HG03457 (cell line): Measurements from ENCODE around the gene GUSB.
"Not testable (repeated sequence)": the region's sequence is repeated elsewhere in the genome, so short reads cannot be mapped to it uniquely, and the experiment has no call there.

Experiments used
- ATAC-seq: cut with Tn5 transposase; IDR thresholded peaks from one replicate; pipeline ENCODE4 v1.9.1; 2021; ENCODE audit warnings: moderate number of reproducible peaks; ENCODE audit not compliant: unreplicated experiment

GUSB gene

DNA sequence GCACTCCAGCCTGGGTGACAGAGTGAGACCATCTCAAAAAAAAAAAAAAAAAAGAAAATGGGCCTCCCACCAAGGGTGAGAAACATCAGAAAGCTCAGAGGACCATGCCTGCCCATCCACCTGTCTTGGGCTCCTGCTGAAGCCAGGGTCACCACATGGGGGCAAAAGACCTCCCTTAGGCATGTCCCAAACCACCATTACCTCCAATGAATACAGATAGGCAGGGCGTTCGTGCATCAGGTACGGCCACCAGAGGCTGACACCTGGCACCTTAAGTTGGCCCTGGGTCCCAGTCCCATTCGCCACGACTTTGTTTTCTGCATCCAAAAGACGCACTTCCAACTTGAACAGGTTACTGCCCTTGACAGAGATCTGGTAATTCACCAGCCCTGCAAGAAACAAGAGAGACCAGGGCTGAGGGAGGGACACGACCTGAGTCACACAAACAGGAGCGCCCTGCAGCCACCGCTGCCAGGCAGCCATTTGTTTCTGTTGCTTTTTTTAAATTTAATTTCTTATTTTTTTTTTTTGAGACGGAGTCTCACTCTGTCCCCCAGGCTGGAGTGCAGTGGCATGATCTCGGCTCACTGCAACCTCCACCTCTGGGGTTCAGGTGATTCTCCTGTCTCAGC is 6.1 kb downstream of the GUSB start:
- no peak for ATAC-seq

DNA sequence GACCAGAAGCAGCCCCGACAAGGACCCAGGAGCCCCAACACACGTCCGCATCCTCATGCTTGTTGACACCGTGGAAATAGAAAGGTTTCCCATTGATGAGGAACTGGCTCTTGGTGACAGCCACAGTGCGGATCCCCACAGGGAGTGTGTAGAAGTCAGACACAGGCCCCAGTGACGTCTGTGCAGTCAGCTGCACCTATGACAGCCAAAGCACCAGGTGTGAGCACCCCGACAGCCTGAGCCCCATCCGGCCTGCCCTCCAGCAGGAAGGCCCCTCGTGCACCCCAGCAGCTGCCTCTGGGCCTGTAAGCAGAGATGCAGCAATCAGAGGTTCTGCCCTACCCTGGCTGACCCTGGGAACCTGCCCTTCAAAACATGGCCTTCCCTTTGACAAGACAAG is 7.1 kb downstream of the GUSB start:
- ATAC-seq, result no peak

DNA sequence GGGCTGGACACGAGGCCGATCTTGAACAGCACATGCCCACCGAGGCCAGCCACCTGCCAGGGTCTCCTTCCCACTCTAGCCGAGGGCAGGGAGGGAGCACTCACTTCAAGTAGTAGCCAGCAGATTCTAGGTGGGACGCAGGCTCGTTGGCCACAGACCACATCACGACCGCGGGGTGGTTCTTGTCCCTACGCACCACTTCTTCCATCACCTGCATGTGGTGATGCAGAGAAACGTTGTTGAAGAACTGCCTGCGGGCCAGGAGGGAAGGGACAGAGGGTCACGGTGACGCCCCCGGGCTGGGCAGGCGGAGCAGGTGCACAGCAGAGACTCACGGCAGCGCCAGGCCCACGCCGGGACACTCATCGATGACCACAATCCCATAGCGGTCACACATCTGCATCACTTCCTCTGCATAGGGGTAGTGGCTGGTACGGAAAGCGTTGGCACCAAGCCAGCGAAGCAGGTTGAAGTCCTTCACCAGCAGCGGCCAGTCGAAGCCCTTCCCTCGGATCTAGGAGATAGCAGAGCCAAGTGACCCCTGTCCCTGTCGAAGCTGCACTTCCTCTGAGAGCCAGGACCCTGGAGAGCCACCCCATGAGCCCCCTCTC is 7.7 kb downstream of the GUSB start:
- ATAC-seq, result no peak

DNA sequence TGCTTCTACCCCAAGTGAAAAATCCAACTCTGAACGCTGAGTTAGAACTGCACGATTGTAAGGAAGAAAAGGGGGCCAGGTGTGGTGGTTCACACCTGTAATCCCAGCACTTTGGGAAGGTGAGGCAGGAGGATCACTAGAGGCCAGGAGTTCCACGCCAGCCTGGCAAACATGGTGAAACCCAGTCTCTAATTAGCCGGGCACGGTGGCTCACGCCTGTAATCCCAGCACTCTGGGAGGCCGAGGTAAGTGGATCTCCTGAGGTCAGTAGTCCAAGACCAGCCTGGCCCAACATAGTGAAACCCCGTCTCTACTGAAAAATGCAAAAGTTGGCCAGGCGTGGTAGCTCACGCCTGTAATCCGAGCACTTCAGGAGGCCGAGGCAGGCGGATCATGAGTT is 9.0 kb downstream of the GUSB start:
- ATAC-seq, result no peak

DNA sequence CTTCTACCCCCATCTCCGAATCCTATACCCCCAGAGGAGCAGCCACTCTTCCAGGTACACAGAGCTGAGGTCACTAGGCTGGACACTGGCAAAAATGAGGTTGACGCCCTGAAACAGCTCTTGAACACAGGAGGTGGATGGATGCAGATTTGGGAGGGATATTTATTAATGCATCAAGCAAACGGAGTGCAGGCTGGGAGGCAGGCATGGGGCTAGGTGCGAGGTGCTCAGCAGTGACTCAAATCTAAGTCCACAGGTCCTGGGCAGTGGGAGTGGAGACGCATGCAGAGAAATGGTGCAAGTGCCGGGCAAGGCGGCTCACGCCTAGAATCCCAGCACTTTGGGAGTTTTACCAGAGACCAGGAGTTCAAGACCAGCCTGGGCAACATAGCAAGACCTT is 11.0 kb downstream of the GUSB start:
- no peak for ATAC-seq

DNA sequence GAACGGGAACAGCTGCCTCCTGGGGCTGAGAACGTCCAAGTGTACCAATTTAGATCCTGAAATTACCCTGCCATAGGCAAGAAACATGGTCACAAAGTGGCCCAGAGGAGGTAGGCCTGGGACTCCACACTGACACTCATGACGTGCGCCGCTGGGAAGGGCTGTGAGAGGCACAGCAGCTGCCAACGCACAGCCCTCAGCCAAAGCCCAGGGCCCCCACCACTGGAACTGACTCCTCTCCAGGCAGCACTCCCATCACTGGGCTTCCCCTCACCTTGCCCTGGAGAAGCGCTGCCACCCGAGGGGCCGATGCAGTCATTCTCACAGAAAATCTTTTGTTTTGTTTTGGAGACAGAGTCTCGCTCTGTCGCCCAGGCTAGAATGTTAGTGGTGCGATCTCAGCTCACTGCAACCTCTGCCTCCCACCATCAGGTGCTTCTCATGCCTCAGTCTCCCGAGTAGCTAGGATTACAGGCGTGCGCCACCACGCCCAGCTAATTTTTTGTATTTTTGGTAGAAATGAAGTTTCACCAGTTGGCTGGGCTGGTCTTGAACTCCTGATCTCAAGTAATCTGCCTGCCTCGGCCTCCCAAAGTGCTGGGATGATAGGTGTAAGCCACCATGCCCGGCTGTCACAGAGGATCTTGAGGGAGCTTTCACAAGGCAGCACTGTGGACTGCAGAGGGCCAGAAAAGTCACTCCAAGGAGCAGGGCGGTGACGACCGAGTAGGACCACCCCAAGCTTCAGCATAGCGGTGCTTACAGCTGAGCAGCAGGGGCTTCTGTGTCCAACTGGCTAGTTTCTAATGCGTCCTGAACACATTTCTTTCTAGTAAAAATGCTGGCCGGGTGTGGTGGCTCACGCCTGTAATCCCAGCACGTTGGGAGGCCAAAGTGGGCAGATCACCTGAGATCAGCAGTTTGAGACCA is 13.5 kb downstream of the GUSB start:
- ATAC-seq, result no peak

DNA sequence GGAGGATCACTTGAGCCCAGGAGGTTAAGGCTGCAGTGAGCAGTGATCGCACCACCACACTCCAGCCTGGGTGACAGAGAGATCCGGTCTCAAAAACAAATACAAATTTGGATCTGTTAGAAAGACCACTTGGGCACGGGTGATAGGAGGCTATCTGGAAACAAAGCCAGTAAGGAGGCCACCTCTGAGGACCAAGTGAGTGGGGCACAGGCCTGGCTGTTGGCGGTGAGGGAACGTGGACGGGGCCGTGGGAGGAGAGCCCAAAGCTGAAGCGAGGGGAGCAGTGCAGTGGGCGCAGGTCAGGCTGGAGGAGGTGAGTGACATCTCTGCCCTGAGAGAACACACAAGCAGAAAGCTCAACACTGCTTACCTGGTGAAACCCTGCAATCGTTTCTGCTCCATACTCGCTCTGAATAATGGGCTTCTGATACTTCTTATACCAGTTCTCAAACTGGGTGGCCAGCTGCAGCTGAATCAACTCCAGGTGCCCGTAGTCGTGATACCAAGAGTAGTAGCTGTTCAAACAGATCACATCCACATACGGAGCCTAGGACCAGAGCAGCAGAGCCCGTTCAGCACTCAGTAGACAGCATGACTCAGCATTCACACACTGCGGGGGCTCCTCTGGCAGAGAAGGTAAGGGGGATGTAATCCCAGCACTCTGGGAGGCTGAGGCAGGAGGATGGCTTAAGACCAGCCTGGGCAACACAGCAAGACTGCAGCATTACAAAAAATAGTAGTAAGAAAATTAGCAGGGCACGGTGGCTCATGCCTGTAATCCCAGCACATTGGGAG is 14.5 kb downstream of the GUSB start:
- no peak for ATAC-seq

DNA sequence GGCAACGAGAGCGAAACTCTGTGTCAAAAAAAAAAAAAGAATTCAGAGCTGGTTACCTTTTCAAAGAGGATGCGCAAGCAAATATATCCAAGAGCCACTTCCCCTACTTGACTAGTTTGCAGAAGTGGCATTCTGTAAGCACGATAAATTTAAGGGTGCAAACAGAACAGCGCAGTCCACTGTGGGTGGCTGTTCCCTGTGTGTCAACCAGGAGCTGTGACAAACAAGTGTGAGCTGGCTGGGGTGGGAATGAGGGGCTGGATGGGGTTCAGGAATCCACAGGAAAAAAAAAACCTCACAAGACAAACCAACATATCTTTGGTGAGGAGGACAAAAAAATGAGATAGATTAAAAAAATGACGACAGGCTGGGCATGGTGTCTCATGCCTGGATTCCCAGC is 15.9 kb downstream of the GUSB start:
- no peak for ATAC-seq

DNA sequence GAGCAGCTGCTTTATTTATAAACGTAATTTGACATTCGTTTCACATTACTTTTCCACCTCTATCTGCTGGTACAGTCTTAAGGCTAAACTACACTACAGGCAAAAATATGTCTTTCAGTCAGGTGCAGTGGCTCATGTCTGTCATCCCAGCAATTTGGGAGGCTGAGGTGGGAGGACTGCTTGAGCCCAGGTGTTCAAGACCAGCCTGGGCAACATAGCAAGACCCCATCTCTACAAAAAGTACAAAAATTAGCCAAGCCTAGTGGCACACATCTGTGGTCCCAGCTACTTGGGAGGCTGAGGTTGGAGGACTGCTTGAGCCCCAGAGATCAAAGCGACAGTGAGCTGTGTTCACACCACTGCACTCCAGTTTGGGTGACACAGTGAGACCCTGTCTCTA is 17.3 kb downstream of the GUSB start:
- ATAC-seq, result not testable (repeated sequence)

DNA sequence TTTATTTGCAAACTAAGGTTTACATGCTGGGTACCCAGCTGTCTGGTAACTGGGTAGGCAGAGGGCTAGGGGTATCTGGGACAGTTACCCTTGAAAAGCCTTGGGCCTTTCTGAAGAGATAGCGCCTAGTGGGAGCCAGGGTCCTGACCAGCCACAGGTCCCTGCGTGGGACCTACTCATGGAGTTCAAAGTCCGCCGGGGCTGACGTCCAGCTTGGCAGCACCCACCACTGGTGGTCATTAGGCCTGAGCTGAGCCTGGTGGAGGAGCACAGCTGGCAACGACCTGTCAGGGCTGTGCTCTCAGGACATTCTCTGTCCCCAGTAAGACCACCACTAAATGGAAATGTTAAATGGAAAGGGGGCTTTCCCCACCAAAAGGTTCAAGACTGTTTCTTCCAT is 20.0 kb downstream of the GUSB start:
- ATAC-seq, result no peak

DNA sequence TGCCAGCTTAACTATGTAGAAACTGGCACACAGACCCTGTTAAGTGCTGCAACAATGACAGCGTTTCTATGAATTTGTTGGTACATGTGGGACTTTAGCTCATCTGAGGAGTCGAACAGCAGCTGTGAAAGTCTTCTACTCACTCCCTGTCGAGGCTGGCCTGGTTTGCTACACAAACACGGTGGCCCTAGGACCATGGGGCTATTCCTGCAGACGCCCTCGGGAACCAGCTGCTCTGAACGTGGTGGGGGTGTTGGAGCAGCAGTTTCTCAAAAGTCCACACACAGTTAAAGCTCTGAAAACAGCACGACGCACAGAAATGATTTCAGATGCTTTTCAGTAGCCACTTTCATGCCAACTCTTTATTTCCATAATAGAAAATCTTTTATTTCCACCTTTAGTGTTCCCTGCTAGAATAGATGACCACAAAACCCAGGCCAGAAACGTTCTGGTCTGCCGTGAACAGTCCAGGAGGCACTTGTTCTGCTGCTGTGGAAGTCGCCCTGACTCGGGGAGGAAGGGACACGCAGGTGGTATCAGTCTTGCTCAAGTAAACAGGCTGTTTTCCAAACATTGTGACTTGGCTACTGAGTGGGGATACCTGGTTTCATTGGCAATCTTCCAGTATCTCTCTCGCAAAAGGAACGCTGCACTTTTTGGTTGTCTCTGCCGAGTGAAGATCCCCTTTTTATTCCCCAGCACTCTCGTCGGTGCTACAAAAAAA is 21.5 kb downstream of the GUSB start:
- ATAC-seq, result no peak

DNA sequence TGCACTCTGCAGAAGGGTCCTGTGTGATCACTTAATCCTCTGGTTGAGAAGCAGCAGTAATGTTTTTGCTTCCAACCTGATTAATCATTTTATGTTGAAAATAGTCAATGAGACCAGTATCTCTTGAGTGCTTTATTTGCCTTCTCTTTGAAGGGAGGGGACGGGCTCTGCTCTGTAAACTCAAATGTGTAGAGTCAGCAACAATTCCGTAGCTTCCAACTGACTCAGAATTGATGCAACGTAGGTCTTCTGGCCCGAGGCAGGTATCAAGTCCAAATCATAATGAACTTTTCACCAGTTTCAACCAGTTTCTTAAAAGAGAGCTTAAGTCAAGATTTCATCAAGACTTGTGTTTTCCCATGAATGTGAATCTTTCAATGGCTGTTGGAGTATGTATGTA is 26.3 kb downstream of the GUSB start:
- ATAC-seq, result no peak

DNA sequence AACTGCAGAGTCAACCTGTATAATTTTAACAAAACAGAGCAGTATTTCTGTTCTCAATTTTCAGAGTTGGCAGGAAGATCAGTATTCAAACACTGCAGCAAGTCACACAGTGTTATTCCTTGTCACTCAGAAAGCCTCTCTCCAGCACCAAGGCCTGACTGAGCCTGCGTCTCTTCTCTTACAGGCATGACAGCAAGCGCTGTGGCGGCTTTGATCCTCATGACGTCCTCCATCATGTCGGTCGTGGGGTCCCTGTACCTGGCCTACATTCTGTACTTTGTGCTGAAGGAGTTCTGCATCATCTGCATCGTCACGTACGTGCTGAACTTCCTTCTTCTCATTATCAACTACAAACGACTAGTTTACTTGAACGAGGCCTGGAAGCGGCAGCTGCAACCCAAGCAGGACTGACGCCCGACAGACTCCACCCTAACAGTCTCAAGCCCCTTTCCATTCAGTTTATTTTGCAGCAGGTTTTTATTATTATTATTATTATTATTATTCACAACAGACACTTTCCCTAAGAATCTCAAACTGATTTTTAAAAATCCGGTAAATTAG is 28.0 kb downstream of the GUSB start:
- no peak for ATAC-seq

DNA sequence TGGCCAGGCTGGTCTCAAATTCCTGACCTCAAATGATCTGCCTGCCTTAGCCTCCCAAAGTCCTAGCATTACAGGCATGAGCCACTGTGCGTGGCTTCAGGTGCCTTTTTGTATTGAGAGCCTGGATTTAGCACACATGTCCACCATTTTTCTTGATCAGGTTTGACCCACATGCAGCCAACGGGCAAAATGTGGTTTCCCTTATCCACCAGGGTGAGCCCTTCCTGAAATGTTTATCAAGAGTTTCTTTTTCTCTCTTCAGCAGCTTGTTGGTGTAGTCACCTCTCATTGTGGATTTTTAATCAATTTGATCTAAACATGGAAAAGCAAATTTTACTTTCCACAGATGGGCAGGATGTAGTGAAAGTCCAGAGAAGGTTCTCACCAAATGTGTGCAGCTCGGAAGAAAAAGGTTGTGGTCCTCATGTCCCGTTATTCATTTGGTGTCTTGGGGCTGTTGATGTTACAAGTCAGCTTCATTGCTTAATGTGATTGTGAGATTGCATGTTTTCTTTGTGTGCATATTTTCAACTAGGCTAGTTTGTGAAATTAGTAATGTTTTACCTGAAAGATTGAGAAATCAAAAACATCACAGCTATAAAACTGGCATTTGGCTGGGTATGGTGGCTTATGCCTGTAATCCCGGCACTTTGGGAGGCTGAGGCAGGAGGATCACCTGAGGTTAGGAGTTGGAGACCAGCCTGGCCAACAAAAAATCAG is 28.9 kb downstream of the GUSB start:
- ATAC-seq, result no peak

DNA sequence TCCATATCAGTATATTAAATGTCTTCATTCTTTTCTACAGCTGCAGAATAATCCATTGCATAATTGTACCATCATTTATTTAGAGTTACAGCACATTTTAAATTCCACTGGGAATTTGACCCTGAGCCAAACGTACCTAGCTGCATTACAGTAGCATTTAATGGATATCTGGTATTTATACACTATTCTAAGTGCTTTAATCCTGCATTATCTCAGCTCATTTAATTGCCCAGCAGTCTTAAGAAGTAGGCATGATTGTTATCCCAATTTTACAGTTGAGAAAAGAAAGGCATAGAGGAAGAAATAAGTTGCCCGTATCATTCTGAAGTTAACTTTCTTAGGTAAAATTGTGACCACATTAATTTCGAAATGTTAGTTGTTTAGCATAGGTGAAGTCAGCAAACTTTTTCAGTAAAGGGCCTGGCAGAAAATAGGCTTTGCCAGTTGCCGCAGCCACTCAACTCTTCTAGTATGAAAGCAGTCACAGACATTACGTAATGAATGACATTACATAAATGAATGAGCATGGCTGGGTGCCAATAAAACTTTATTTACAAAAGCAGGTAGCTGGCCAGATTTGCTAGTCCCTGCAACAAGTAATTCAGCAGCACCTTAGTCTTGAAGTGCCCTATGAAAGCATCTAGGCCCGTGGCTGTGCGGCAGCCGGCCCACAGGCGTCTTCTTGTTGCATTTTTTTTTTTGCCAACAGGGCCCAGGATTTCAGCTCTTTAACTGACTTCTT is 30.0 kb downstream of the GUSB start:
- no peak for ATAC-seq

DNA sequence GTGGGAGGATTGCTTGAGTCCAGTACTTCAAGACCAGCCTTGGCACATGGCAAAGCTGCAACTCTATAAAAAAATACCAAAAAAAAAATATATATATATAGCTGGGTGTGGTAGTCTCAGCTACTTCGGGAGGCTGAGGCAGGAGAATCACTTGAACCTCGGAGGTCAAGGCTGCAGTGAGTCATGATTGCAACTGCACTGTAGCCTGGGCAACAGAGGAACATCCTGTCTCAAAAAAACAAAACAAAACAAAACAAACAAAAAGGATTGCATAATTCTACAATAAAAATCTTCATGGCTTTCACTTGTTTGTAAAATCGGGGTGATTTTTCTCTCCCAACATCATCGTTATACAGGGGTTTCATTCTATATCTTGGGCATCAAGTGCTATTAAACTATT is 35.1 kb downstream of the GUSB start:
- ATAC-seq, result no peak

DNA sequence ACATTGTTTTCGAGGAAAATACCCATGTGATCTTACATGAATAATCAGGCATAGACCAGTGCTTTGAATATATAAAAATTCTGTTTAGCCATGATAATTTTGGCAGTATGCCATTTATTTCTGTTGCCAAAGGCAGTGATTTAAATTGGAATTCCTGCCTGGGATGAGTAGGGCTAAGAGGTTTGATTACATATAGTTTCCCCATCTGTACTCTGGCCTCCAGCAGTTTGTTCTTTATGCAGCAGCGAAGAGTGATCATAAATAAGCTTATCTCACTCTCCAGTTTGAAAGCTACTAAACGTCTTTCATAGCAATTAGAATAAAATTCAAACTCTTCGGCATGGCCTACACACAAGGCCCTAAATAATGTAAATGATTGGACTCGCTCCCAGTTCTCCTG is 36.2 kb downstream of the GUSB start:
- ATAC-seq, result not testable (repeated sequence)

DNA sequence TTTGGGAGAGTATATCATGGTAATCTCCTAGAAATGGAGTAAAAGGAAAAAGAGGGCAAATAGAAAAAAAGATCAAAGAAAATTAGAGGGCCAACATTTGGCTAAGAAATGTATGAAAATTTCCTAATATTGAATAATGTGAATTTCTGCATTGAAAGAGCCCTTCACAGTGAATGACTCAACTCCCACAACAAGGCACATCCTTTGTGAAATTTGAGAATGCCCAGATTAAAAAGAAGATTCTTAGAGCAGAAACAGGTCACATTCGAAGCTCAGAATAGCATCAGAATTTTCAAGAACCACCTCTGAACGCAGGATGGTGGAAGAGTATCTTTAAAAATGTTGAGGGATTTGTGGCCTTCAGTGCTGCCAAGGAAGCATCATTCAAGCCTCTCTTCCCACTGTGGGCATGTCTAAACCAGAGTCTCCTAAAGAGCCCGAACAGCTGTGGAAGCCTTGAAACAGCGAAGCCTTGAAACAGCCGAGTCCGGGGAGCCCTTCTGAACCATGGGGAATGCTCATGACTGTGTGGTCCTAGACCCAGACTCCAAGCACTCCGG is 43.6 kb downstream of the GUSB start:
- no peak for ATAC-seq

DNA sequence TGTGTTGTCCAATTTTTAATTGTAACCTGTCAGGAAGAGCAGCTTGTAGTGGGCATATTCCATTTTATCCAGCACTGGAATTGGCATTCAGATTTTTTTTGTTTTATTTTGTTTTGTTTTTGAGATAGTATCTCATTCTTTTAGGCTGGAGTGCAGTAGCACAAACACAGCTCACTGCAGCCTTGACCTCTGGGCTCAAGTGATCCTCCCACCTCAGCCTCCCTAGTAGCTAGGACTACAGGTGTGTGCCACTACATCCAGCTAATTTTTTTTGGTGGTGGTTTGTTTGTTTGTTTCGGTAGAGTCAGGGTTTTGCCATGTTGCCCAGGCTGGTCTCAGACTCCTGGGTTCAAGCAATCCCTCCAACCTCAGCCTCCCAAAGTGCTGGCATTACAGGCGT is 44.7 kb downstream of the GUSB start:
- no peak for ATAC-seq
